H9 (cell line): ENCODE data around the gene PLCB1. TPM values are rescaled to one million over a fixed set of nuclear protein-coding genes. Genes with fewer than 3 reads are reported as not detected.
"Not testable (repeated sequence)": the region's sequence is repeated elsewhere in the genome, so short reads cannot be mapped to it uniquely, and the experiment has no call there.

Experiments used
- DNase-seq: peaks from one replicate; pipeline ENCODE4 v3.0.0-alpha.2; 2017
- H2AFZ ChIP-seq: one replicate; pipeline ENCODE4 v1.6.1; 2013; ENCODE audit warnings: mild to moderate bottlenecking, low read length, control low read depth, moderate library complexity
- H2AK5ac ChIP-seq: 2 replicates; pipeline ENCODE4 v1.6.1; 2013; ENCODE audit warnings: low read length, control low read depth, mixed read lengths; ENCODE audit not compliant: insufficient read length
- H2BK120ac ChIP-seq: one replicate; pipeline ENCODE4 v1.6.1; 2013; ENCODE audit warnings: low read depth, mild to moderate bottlenecking, low read length, control low read depth, inconsistent platforms; ENCODE audit not compliant: poor library complexity, severe bottlenecking
- H2BK12ac ChIP-seq: 2 replicates; pipeline ENCODE4 v1.6.1; 2013; ENCODE audit warnings: low read length, control low read depth, mixed read lengths, low read depth; ENCODE audit not compliant: insufficient read length
- H2BK15ac ChIP-seq: 2 replicates; pipeline ENCODE4 v1.6.1; 2013; ENCODE audit warnings: low read depth, low read length, control low read depth
- H2BK20ac ChIP-seq: one replicate; pipeline ENCODE4 v1.6.1; 2013; ENCODE audit warnings: low read depth, mild to moderate bottlenecking, low read length, control low read depth, inconsistent platforms; ENCODE audit not compliant: poor library complexity, severe bottlenecking
- H2BK5ac ChIP-seq: 2 replicates; pipeline ENCODE4 v1.6.1; 2013; ENCODE audit warnings: low read length, control low read depth, mixed read lengths; ENCODE audit not compliant: insufficient read length
- H3K14ac ChIP-seq: 2 replicates; pipeline ENCODE4 v1.6.1; 2013; ENCODE audit warnings: low read length, control low read depth; ENCODE audit not compliant: insufficient read depth
- H3K18ac ChIP-seq: 2 replicates; pipeline ENCODE4 v1.6.1; 2013; ENCODE audit warnings: low read depth, mild to moderate bottlenecking, mixed read lengths, low read length, control low read depth; ENCODE audit not compliant: insufficient read length
- H3K23ac ChIP-seq: 2 replicates; pipeline ENCODE4 v1.6.1; 2013; ENCODE audit warnings: low read length, control low read depth, mixed read lengths, low read depth; ENCODE audit not compliant: insufficient read length
- H3K23me2 ChIP-seq: 2 replicates; pipeline ENCODE4 v1.6.1; 2013; ENCODE audit warnings: low read depth, mild to moderate bottlenecking, mixed read lengths, low read length, control low read depth; ENCODE audit not compliant: insufficient read length, poor library complexity, severe bottlenecking
- H3K27ac ChIP-seq: 2 replicates; pipeline ENCODE4 v1.5.1; 2013; ENCODE audit warnings: low read length, control low read depth, mixed read lengths, low read depth; ENCODE audit not compliant: insufficient read length
- H3K27me3 ChIP-seq: 2 replicates; pipeline ENCODE4 v1.6.1; 2013; ENCODE audit warnings: low read length, control low read depth, inconsistent platforms; ENCODE audit not compliant: insufficient read depth
- H3K4ac ChIP-seq: 2 replicates; pipeline ENCODE4 v1.6.1; 2013; ENCODE audit warnings: low read depth, mild to moderate bottlenecking, control low read depth, inconsistent platforms, low read length, moderate library complexity
- H3K4me1 ChIP-seq: 2 replicates; pipeline ENCODE4 v1.6.1; 2013; ENCODE audit warnings: low read length, control low read depth, inconsistent platforms; ENCODE audit not compliant: insufficient read depth
- H3K4me2 ChIP-seq: 2 replicates; pipeline ENCODE4 v1.6.1; 2013; ENCODE audit warnings: low read length, control low read depth, mixed read lengths; ENCODE audit not compliant: insufficient read length, insufficient read depth
- H3K56ac ChIP-seq: 2 replicates; pipeline ENCODE4 v1.6.1; 2013; ENCODE audit warnings: low read depth, mild to moderate bottlenecking, mixed read lengths, low read length, control low read depth; ENCODE audit not compliant: insufficient read length
- H3K79me1 ChIP-seq: 2 replicates; pipeline ENCODE4 v1.6.1; 2013; ENCODE audit warnings: low read depth, mild to moderate bottlenecking, moderate library complexity, low read length, control low read depth, inconsistent platforms; ENCODE audit not compliant: insufficient read depth, poor library complexity, severe bottlenecking
- H3K79me2 ChIP-seq: 2 replicates; pipeline ENCODE4 v1.6.1; 2013; ENCODE audit warnings: low read length, control low read depth, inconsistent platforms; ENCODE audit not compliant: insufficient read depth
- H3K9ac ChIP-seq: 2 replicates; pipeline ENCODE4 v1.6.1; 2013; ENCODE audit warnings: low read length, control low read depth, mixed read lengths; ENCODE audit not compliant: insufficient read length; ENCODE audit errors: extremely low read depth
- H3K9me3 ChIP-seq: one replicate; pipeline ENCODE4 v1.6.1; 2013; ENCODE audit warnings: low read depth, low read length, inconsistent platforms; ENCODE audit not compliant: control insufficient read depth
- H3T11ph ChIP-seq: one replicate; pipeline ENCODE4 v1.6.1; 2013; ENCODE audit warnings: mild to moderate bottlenecking, low read length, control low read depth, inconsistent platforms
- H4K20me1 ChIP-seq: one replicate; pipeline ENCODE4 v1.6.1; 2013; ENCODE audit not compliant: control insufficient read depth, insufficient read length, insufficient read depth
- H4K5ac ChIP-seq: 2 replicates; pipeline ENCODE4 v1.6.1; 2013; ENCODE audit warnings: low read depth, mild to moderate bottlenecking, mixed read lengths, low read length, control low read depth; ENCODE audit not compliant: insufficient read length
- H4K8ac ChIP-seq: replicated peaks from 2 replicates; pipeline ENCODE4 v1.6.1; 2013; ENCODE audit warnings: low read length, control low read depth, mixed read lengths, low read depth; ENCODE audit not compliant: insufficient read length
- H4K91ac ChIP-seq: 2 replicates; pipeline ENCODE4 v1.6.1; 2013; ENCODE audit warnings: low read depth, mild to moderate bottlenecking, moderate library complexity, mixed read lengths, low read length, control low read depth; ENCODE audit not compliant: insufficient read length
- H3K27ac Mint-ChIP-seq, 3 experiments: 2 replicates in 2 of 3; 3 replicates in 1 of 3; pipeline ENCODE4 v1.8.0; 2020 to 2021; ENCODE audit warnings: mixed read lengths in 3 of 3, mild to moderate bottlenecking in 1 of 3, moderate library complexity in 1 of 3
- H3K27me3 Mint-ChIP-seq: 2 replicates; pipeline ENCODE4 v1.8.0; 2021; ENCODE audit warnings: low read depth, mild to moderate bottlenecking, moderate library complexity, mixed read lengths
- H3K36me3 Mint-ChIP-seq, 3 experiments: 2 replicates in 2 of 3; 3 replicates in 1 of 3; pipeline ENCODE4 v1.8.0; 2020 to 2021; ENCODE audit warnings: low read depth in 3 of 3, mixed read lengths in 3 of 3; ENCODE audit not compliant: insufficient read depth in 1 of 3
- H3K4me1 Mint-ChIP-seq, 2 experiments: 2 replicates each; pipeline ENCODE4 v1.8.0; 2020; ENCODE audit warnings: mixed read lengths in 2 of 2
- H3K4me3 Mint-ChIP-seq, 2 experiments: 2 replicates in 1 of 2; 3 replicates in 1 of 2; pipeline ENCODE4 v1.8.0; 2020 to 2021; ENCODE audit warnings: mild to moderate bottlenecking in 2 of 2, mixed read lengths in 2 of 2, moderate library complexity in 1 of 2
- H3K9me3 Mint-ChIP-seq, 2 experiments: 2 replicates in 1 of 2; 3 replicates in 1 of 2; pipeline ENCODE4 v1.8.0; 2020; ENCODE audit warnings: mild to moderate bottlenecking in 2 of 2, mixed read lengths in 2 of 2, moderate library complexity in 1 of 2
- WGBS: extraction: QIAGEN DNeasy Blood & Tissue Kit; methylation state at CpG from one replicate; pipeline ENCODE4 v1.1.7; 2013; ENCODE audit warnings: missing lambda C conversion rate, low lambda C conversion rate, mixed read lengths; ENCODE audit not compliant: insufficient read length; ENCODE audit errors: extremely low coverage; 5-methylcytosine and 5-hydroxymethylcytosine counted together
- total RNA-seq: library from RNA; stranded (reverse); gene quantifications from 2 replicates; pipeline ENCODE4 v1.2.1, GENCODE V29; 2021
- TF ChIP-seq, protein P1 (sequence below): fragments of 200-600 bp; sonication (generic); conservative IDR thresholded peaks from 3 replicates; pipeline ENCODE4 v1.8.0; 2021; ENCODE audit warnings: antibody characterized with exemption, mild to moderate bottlenecking

Gene PLCB1
- total RNA-seq, 1 experiment from 2014 or later, result 11.5 TPM

GRCh38 chr20:8829256-8829655 lies 697.2 kb downstream of the PLCB1 start:
- H3T11ph ChIP-seq, result no peak overlapping the region
- no peak overlapping the region for H3K4me2 ChIP-seq
- H2BK20ac ChIP-seq, result no peak overlapping the region
- H3K9ac ChIP-seq, result no peak overlapping the region
- WGBS, result no CpG with 5 or more reads among the region's 5 CpGs
- H3K23me2 ChIP-seq, result no peaks in the 10 kb centered on the region
- H3K23ac ChIP-seq, result no peak overlapping the region
- Mint-ChIP-seq H3K36me3 (peaks cover 0 to 15% (median 4%) of the 10 kb centered on the region in 3 experiments; a peak in 3 of 7 replicates), H3K4me3 (no peak overlapping the region), H3K4me1 (peaks cover 0 to 2% of the 10 kb centered on the region in 2 experiments; a peak in 1 of 4 replicates), H3K27me3 (no peaks in the 10 kb centered on the region), H3K27ac (no peak overlapping the region; a peak in 1 of 7 replicates), H3K9me3 (peaks cover 8 to 10% of the 10 kb centered on the region in 2 experiments)
- H2AK5ac ChIP-seq, result no peak overlapping the region
- H4K20me1 ChIP-seq, result no peaks in the 10 kb centered on the region
- H2BK120ac ChIP-seq, result no peak overlapping the region
- no peak overlapping the region for H3K18ac ChIP-seq
- no peaks in the 10 kb centered on the region for H3K9me3 ChIP-seq
- H4K91ac ChIP-seq, result no peak overlapping the region
- H4K5ac ChIP-seq, result no peak overlapping the region
- no peak overlapping the region for H3K27ac ChIP-seq
- TF ChIP-seq, protein P1, sequence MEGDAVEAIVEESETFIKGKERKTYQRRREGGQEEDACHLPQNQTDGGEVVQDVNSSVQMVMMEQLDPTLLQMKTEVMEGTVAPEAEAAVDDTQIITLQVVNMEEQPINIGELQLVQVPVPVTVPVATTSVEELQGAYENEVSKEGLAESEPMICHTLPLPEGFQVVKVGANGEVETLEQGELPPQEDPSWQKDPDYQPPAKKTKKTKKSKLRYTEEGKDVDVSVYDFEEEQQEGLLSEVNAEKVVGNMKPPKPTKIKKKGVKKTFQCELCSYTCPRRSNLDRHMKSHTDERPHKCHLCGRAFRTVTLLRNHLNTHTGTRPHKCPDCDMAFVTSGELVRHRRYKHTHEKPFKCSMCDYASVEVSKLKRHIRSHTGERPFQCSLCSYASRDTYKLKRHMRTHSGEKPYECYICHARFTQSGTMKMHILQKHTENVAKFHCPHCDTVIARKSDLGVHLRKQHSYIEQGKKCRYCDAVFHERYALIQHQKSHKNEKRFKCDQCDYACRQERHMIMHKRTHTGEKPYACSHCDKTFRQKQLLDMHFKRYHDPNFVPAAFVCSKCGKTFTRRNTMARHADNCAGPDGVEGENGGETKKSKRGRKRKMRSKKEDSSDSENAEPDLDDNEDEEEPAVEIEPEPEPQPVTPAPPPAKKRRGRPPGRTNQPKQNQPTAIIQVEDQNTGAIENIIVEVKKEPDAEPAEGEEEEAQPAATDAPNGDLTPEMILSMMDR, result peak; percentile 55
- H2AFZ ChIP-seq, result no peak overlapping the region
- no peak for DNase-seq
- no peaks in the 10 kb centered on the region for H3K27me3 ChIP-seq
- no peak overlapping the region for H4K8ac ChIP-seq
- no peaks in the 10 kb centered on the region for H3K4me1 ChIP-seq
- no peaks in the 10 kb centered on the region for H3K79me2 ChIP-seq
- no peak overlapping the region for H3K4ac ChIP-seq
- no peaks in the 10 kb centered on the region for H3K79me1 ChIP-seq
- no peak overlapping the region for H2BK5ac ChIP-seq
- H2BK12ac ChIP-seq, result no peak overlapping the region
- no peak overlapping the region for H3K14ac ChIP-seq
- no peak overlapping the region for H2BK15ac ChIP-seq
- no peak overlapping the region for H3K56ac ChIP-seq

DNA sequence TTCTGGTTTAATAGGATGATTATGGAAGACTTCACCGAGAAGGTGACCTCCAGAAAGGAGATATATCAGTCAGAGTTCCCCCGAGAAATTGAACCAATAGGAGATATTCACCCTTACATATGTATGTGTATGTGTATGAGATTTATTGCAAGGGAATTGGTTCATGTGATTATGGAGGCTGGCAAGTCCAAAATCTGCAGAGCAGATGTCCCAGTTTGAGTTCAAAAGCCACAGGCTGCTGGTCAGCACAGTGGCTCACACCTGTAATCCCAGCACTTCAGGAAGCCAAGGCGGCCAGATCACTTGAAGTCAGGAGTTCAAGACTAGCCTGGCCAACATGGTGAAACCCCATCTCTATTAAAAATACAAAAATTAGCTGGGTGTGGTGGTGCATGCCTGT lies 702.2 kb downstream of the PLCB1 start:
- not testable (repeated sequence) for H3K27ac Mint-ChIP-seq, H3K79me2 ChIP-seq, H2BK15ac ChIP-seq, H4K20me1 ChIP-seq, H3K27me3 ChIP-seq, H3K79me1 ChIP-seq, H2BK12ac ChIP-seq, H3K4ac ChIP-seq, H2BK20ac ChIP-seq, H3K9me3 ChIP-seq, H4K8ac ChIP-seq, H3K4me2 ChIP-seq, H3K27ac ChIP-seq, H3K9ac ChIP-seq, H3T11ph ChIP-seq, DNase-seq, H4K5ac ChIP-seq, H2BK5ac ChIP-seq, H3K23ac ChIP-seq, H3K56ac ChIP-seq, H2BK120ac ChIP-seq, H3K23me2 ChIP-seq, H3K18ac ChIP-seq, H3K27me3 Mint-ChIP-seq, H4K91ac ChIP-seq, H3K4me3 Mint-ChIP-seq, H2AFZ ChIP-seq, H3K14ac ChIP-seq, H2AK5ac ChIP-seq, H3K4me1 ChIP-seq
- WGBS, result no CpG with 5 or more reads among the region's 3 CpGs
- H3K36me3 Mint-ChIP-seq, result peaks cover 0 to 15% (median 4%) of the 10 kb centered on the region in 3 experiments; a peak in 3 of 7 replicates
- peaks cover 9 to 12% of the 10 kb centered on the region in 2 experiments for H3K9me3 Mint-ChIP-seq
- H3K4me1 Mint-ChIP-seq, result peaks cover 5 to 25% of the 10 kb centered on the region in 2 experiments
